GM13976 (cell line): ENCODE results near the gene NEXMIF.
"Not testable (repeated sequence)": the region's sequence is repeated elsewhere in the genome, so short reads cannot be mapped to it uniquely, and the experiment has no call there.

Experiments used
- DNase-seq: peaks from one replicate; pipeline ENCODE4 v3.0.0; 2012; ENCODE audit warnings: low spot score
- CTCF ChIP-seq: IDR thresholded peaks from 2 replicates; pipeline ENCODE4 v1.5.1; 2012; ENCODE audit warnings: borderline replicate concordance, mild to moderate bottlenecking; ENCODE audit not compliant: insufficient read depth; ENCODE audit errors: extremely low read depth, missing control alignments, control extremely low read depth
- in situ Hi-C: fragments of 300-500 bp; cut with MboI; formaldehyde crosslinking; loops from one replicate; pipeline ENCODE4 v1.12.0; 2022; ENCODE audit warnings: low sequenced_read_pairs, mixed read lengths, inconsistent platforms; ENCODE audit not compliant: unreplicated experiment

Gene NEXMIF

GRCh38 chrX:74736450-74736849 lies 188.8 kb downstream of the NEXMIF start:
- no peak for TF ChIP-seq CTCF
- DNase-seq: no peak
- in situ Hi-C loops: no loop called here

DNA sequence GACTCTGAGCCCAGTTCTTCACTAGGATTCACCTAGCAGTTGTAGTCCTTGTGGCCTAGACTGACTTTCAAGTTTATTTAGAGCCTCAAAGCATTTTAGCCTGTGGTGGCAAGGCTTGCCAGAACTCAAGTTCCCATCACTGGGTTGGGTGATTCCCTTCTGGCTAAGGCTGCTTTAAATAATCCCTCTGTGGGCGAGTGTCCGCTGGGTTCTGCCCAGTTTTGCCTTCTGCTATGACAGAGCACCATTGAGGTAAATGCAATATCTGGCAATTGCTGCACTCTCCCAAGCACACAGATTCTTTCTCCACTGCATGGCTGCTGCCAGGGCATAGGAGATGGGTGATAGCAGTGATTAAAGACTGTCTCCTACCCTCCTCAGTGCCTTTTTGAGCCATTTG lies 220.0 kb downstream of the NEXMIF start:
- in situ Hi-C loops: no loop called here
- no peak for TF ChIP-seq CTCF
- DNase-seq: no peak

DNA sequence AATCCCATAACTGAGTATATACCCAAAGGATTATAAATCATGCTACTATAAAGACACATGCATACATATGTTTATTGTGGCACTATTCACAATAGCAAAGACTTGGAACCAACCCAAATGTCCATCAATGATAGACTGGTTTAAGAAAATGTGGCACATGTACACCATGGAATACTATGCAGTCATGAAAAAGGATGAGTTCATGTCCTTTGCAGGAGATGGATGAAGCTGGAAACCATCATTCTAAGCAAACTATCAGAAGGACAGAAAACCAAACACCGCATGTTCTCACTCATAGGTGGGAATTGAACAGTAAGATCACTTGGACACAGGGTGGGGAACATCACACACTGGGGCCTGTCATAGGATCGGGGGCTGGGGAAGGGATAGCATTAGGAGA lies 223.9 kb downstream of the NEXMIF start:
- DNase-seq, in situ Hi-C loops: not testable (repeated sequence)

DNA sequence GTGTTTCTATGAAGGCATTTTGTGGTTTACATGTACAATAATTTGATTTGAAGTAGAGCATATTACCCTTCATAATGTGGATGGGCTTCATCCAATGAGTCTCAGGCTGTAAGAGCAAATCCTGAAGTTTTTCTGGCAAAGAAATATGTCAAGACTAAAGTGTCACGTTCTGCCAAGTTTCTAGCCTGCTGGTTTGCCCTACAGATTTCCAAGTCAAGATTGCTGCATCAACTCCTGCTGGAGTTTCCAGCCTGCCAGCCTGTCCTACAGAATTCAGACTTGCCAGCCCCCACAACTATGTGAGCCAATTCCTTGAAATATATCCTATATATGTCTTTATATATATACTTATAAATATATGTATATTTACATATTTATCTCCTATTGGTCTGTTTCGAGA lies 240.8 kb downstream of the NEXMIF start:
- TF ChIP-seq CTCF: no peak
- in situ Hi-C loops: no loop called here
- DNase-seq: no peak
